Measurements from ENCODE around the gene PHACTR4.
"Not testable (repeated sequence)": the region's sequence is repeated elsewhere in the genome, so short reads cannot be mapped to it uniquely, and the experiment has no call there.

PHACTR4 gene

DNA sequence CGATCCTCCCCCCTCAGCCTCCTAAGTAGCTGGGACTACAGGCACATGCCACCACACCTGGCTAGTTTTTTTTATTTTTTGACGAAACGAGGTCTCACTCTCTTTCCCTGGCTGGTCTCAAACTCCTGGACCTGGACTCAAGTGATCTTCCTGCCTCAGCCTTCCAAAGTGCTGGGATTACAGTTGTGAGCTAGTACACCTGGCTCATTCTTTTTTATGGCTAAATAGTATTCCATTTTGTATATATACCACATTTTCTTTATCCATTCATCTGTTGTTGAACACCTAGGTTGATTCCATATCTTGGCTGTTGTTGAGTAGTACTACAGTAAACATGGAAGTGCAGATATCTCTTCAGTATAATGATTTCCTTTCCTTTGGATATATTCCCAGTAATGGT is 74.0 kb downstream of the PHACTR4 start:
- Histone ChIP-seq H3K9me2 (replicated peaks; ENCODE audit: control insufficient read depth, low read length) (no peaks in the 10 kb centered on the region), H4K20me1 (ENCODE audit: control insufficient read depth, insufficient read depth, low read depth, low read length) (no peaks in the 10 kb centered on the region), H3K79me2 (ENCODE audit: control insufficient read depth, low read length) (no peaks in the 10 kb centered on the region), H3K36me3 (ENCODE audit: control insufficient read depth, low read length) (no peaks in the 10 kb centered on the region), H3K27ac (ENCODE audit: low read depth, low read length) (no peak overlapping the region), H3F3A (ENCODE audit: control insufficient read depth, insufficient read depth) (peaks cover 1% of the 10 kb centered on the region; the same call in 1 of the 2 replicates), H3K4me1 (ENCODE audit: control insufficient read depth, low read length) (peaks cover 11% of the 10 kb centered on the region), H3K4me2 (ENCODE audit: low read length) (no peak overlapping the region), H3K27me3 (ENCODE audit: control insufficient read depth, low read length) (no peaks in the 10 kb centered on the region), H3K4me3 (ENCODE audit: low read length) (no peak overlapping the region), H3K9me3 (ENCODE audit: control insufficient read depth, insufficient read depth, low read length) (no peaks in the 10 kb centered on the region)
- TF ChIP-seq, protein P1, sequence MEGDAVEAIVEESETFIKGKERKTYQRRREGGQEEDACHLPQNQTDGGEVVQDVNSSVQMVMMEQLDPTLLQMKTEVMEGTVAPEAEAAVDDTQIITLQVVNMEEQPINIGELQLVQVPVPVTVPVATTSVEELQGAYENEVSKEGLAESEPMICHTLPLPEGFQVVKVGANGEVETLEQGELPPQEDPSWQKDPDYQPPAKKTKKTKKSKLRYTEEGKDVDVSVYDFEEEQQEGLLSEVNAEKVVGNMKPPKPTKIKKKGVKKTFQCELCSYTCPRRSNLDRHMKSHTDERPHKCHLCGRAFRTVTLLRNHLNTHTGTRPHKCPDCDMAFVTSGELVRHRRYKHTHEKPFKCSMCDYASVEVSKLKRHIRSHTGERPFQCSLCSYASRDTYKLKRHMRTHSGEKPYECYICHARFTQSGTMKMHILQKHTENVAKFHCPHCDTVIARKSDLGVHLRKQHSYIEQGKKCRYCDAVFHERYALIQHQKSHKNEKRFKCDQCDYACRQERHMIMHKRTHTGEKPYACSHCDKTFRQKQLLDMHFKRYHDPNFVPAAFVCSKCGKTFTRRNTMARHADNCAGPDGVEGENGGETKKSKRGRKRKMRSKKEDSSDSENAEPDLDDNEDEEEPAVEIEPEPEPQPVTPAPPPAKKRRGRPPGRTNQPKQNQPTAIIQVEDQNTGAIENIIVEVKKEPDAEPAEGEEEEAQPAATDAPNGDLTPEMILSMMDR (IDR thresholded peaks at IDR 0.05; ENCODE audit: low read depth, low read length, poor library complexity, severe bottlenecking), result no peak
- TF ChIP-seq EZH2phosphoT487 (IDR thresholded peaks at IDR 0.05; ENCODE audit: borderline replicate concordance, low read length), result no peak

DNA sequence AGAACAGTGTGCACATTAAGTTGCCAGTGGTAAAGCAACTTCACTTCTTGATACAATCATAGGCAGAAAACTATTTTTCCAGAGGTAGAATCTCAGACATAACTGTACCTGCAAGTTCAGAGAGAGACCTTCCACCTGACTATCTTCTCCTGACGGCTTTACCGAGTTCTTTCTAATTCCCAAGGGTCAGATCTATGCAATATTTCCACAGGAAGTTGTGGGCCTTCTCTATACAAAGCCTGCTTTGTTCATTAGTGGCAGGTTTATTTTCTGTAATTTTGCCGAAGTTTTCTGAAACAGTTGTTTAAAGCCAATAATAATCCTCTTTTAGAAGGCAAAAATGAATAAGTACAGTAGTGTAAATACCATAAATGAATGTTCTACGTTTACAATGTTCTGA is 78.1 kb downstream of the PHACTR4 start:
- no peaks in the 10 kb centered on the region for H3K79me2 ChIP-seq (ENCODE audit: control insufficient read depth, low read length)
- no peaks in the 10 kb centered on the region for H3K36me3 ChIP-seq (ENCODE audit: control insufficient read depth, low read length)
- TF ChIP-seq EZH2phosphoT487 (IDR thresholded peaks at IDR 0.05; ENCODE audit: borderline replicate concordance, low read length), result no peak
- TF ChIP-seq, protein P1 (IDR thresholded peaks at IDR 0.05; ENCODE audit: low read depth, low read length, poor library complexity, severe bottlenecking), result no peak
- no peaks in the 10 kb centered on the region for H3K27me3 ChIP-seq (ENCODE audit: control insufficient read depth, low read length)
- peaks cover 11% of the 10 kb centered on the region for H3K4me1 ChIP-seq (ENCODE audit: control insufficient read depth, low read length)
- no peaks in the 10 kb centered on the region for H4K20me1 ChIP-seq (ENCODE audit: control insufficient read depth, insufficient read depth, low read depth, low read length)
- no peaks in the 10 kb centered on the region for H3F3A ChIP-seq (ENCODE audit: control insufficient read depth, insufficient read depth)
- H3K9me3 ChIP-seq (ENCODE audit: control insufficient read depth, insufficient read depth, low read length), result no peaks in the 10 kb centered on the region
- no peaks in the 10 kb centered on the region for H3K9me2 ChIP-seq (replicated peaks; ENCODE audit: control insufficient read depth, low read length)
- no peak overlapping the region for H3K4me2 ChIP-seq (ENCODE audit: low read length)
- H3K27ac ChIP-seq (ENCODE audit: low read depth, low read length), result no peak overlapping the region
- H3K4me3 ChIP-seq (ENCODE audit: low read length), result no peak overlapping the region

DNA sequence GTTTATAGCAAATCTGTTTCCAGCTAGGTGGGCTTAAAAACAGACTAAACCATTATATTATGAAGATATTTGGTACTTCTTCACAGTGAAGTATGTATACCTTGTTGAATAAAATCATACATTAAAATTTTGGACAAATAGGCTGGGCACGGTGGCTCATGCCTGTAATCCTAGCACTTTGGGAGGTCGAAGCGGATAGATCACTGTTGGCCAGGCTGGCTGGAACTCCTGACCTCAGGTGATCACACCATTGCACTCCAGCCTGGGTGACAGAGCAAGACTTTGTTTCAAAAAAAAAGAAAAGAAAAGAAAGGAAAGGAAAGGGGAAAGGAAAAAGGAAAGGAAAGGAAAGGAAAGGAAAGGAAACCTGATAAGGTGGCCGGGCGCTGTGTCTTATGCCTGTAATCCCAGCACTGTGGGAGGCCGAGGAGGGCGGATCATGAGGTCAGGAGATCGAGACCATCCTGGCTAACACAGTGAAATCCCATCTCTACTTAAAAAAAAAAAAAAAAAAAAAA is 78.6 kb downstream of the PHACTR4 start:
- H4K20me1 ChIP-seq (ENCODE audit: control insufficient read depth, insufficient read depth, low read depth, low read length); H3K9me2 ChIP-seq (replicated peaks; ENCODE audit: control insufficient read depth, low read length); H3K27me3 ChIP-seq (ENCODE audit: control insufficient read depth, low read length); H3K9me3 ChIP-seq (ENCODE audit: control insufficient read depth, insufficient read depth, low read length); H3K79me2 ChIP-seq (ENCODE audit: control insufficient read depth, low read length); H3K36me3 ChIP-seq (ENCODE audit: control insufficient read depth, low read length); H3K4me3 ChIP-seq (ENCODE audit: low read length); H3K4me2 ChIP-seq (ENCODE audit: low read length); H3K27ac ChIP-seq (ENCODE audit: low read depth, low read length); H3F3A ChIP-seq (ENCODE audit: control insufficient read depth, insufficient read depth): not testable (repeated sequence)
- peaks cover 11% of the 10 kb centered on the region for H3K4me1 ChIP-seq (ENCODE audit: control insufficient read depth, low read length)

DNA sequence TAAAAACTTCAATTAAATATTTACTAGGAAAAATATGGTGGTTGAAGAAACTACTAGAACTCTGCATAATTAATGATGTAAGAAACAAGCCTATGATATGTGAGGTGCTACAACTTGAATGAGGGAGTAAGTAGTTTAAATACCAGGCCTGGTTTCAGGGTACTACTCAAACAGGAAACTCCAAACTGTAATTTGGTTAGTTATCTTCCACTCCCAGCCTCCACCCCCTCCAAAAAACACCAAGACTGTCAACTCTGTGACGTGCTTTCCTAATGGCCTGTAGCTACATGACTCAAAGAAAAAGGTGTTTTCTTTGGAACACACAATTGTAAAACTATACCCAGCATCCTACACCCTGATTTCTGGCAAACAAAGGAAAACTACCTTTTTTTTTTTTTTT is 80.4 kb downstream of the PHACTR4 start:
- TF ChIP-seq, protein P1 (IDR thresholded peaks at IDR 0.05; ENCODE audit: low read depth, low read length, poor library complexity, severe bottlenecking), result no peak
- no peak for TF ChIP-seq EZH2phosphoT487 (IDR thresholded peaks at IDR 0.05; ENCODE audit: borderline replicate concordance, low read length)

More for the DNA sequence above, 80.4 kb downstream of the PHACTR4 start:
- no peaks in the 10 kb centered on the region for H3K36me3 ChIP-seq (ENCODE audit: control insufficient read depth, low read length)
- H3K79me2 ChIP-seq (ENCODE audit: control insufficient read depth, low read length), result no peaks in the 10 kb centered on the region
- H3K9me2 ChIP-seq (replicated peaks; ENCODE audit: control insufficient read depth, low read length), result no peaks in the 10 kb centered on the region
- no peaks in the 10 kb centered on the region for H4K20me1 ChIP-seq (ENCODE audit: control insufficient read depth, insufficient read depth, low read depth, low read length)
- H3K4me1 ChIP-seq (ENCODE audit: control insufficient read depth, low read length), result peaks cover 7% of the 10 kb centered on the region
- H3K9me3 ChIP-seq (ENCODE audit: control insufficient read depth, insufficient read depth, low read length), result no peaks in the 10 kb centered on the region
- no peak overlapping the region for H3K4me3 ChIP-seq (ENCODE audit: low read length)
- H3K4me2 ChIP-seq (ENCODE audit: low read length), result no peak overlapping the region
- H3K27me3 ChIP-seq (ENCODE audit: control insufficient read depth, low read length), result no peaks in the 10 kb centered on the region
- no peak overlapping the region for H3K27ac ChIP-seq (ENCODE audit: low read depth, low read length)
- no peaks in the 10 kb centered on the region for H3F3A ChIP-seq (ENCODE audit: control insufficient read depth, insufficient read depth)

Measured in DOHH2 (cell line).